K562 (cell line): Measurements from ENCODE around the gene PLAAT4. TPM values are rescaled to one million over a fixed set of nuclear protein-coding genes. Genes with fewer than 3 reads are reported as not detected.

Source experiments
- ATAC-seq: fragments of 200-7000 bp; cut with Tn5 transposase; 3 replicates; pipeline ENCODE4 v1.9.1; 2020; ENCODE audit warnings: moderate library complexity
- BruUV-seq: library from RNA; stranded (reverse); fragments of 400-500 nt; replicated peaks from 2 replicates; lab custom pipeline; 2021; lab: Mats Ljungman, UMichigan
- CTCF ChIA-PET: fragments of 300-600 bp; formaldehyde crosslinking; extraction: SDS; loops from one replicate; lab custom pipeline; 2021; ENCODE audit warnings: low intra/inter-chr PET ratio; lab: Yijun Ruan, JAX
- POLR2A ChIA-PET: fragments of 300-600, 350-650 bp; sonication (Branson Sonifier 250); formaldehyde crosslinking; extraction: SDS; loops from one replicate; lab custom pipeline; 2021; ENCODE audit warnings: antibody characterized with exemption, inconsistent platforms; lab: Yijun Ruan, JAX
- DNase-seq, 4 experiments: peaks; one replicate each; pipeline versions ENCODE4 v3.0.0 to v3.0.0-alpha.2; 2011 to 2018; ENCODE audit warnings: low spot score in 3 of 4, mixed read lengths in 3 of 4; ENCODE audit errors: extremely low read depth in 1 of 4
- FAIRE-seq: peaks from 2 replicates; lab custom pipeline; 2011; peaks lifted over from hg19 to GRCh38; lab: Jason Lieb, UNC
- H2AFZ ChIP-seq: 2 replicates; pipeline ENCODE4 v1.6.0; 2011; ENCODE audit warnings: low read depth, low read length, control low read depth, inconsistent platforms
- H3K27ac ChIP-seq: fragments of 200-600 bp; 3 replicates; pipeline ENCODE4 v1.8.0; 2011; ENCODE audit warnings: low read depth, mild to moderate bottlenecking, control low read depth, inconsistent platforms, low read length, moderate library complexity, mixed read lengths; ENCODE audit errors: extremely low read depth
- H3K27me3 ChIP-seq, 2 experiments: fragments of 300-600 bp in 1 of 2; 2 replicates in 1 of 2; 3 replicates in 1 of 2; pipeline versions ENCODE4 v1.6.0 to v1.8.0; 2011; ENCODE audit warnings: inconsistent platforms in 2 of 2, low read length in 2 of 2, mild to moderate bottlenecking in 1 of 2, mixed read lengths in 1 of 2, moderate library complexity in 1 of 2; ENCODE audit not compliant: control insufficient read depth in 2 of 2, insufficient read depth in 2 of 2
- H3K36me3 ChIP-seq: fragments of 300-600 bp; 3 replicates; pipeline ENCODE4 v1.8.0; 2011; ENCODE audit warnings: mild to moderate bottlenecking, low read length, inconsistent platforms; ENCODE audit not compliant: control insufficient read depth, insufficient read depth
- H3K4me1 ChIP-seq, 2 experiments: fragments of 200-600 bp in 1 of 2; replicated peaks in 1 of 2; 2 replicates in 1 of 2; 3 replicates in 1 of 2; pipeline versions ENCODE4 v1.5.1 to v1.8.0; 2011; ENCODE audit warnings: inconsistent platforms in 2 of 2, low read length in 2 of 2, mild to moderate bottlenecking in 1 of 2, mixed read lengths in 1 of 2, moderate library complexity in 1 of 2; ENCODE audit not compliant: control insufficient read depth in 2 of 2, insufficient read depth in 2 of 2
- H3K4me2 ChIP-seq: 2 replicates; pipeline ENCODE4 v1.6.1; 2011; ENCODE audit warnings: low read length, control low read depth, inconsistent platforms, mixed read lengths; ENCODE audit not compliant: insufficient read depth
- H3K4me3 ChIP-seq: fragments of 200-600 bp; sonication (generic), shearing (Covaris generic); 2 replicates; pipeline ENCODE4 v1.5.1; 2016; ENCODE audit warnings: control low read depth, inconsistent platforms
- H3K79me2 ChIP-seq: fragments of 200-600 bp; 3 replicates; pipeline ENCODE4 v1.8.0; 2011; ENCODE audit warnings: low read length, inconsistent platforms; ENCODE audit not compliant: control insufficient read depth, insufficient read depth
- H3K9ac ChIP-seq, 2 experiments: 2 replicates each; pipeline versions ENCODE4 v1.6.0 to v1.6.1; 2011; ENCODE audit warnings: low read depth in 2 of 2, low read length in 2 of 2, control low read depth in 1 of 2, inconsistent platforms in 1 of 2, mild to moderate bottlenecking in 1 of 2, mixed read lengths in 1 of 2; ENCODE audit not compliant: insufficient read depth in 1 of 2
- H3K9me1 ChIP-seq: one replicate; pipeline ENCODE4 v1.6.0; 2011; ENCODE audit warnings: inconsistent platforms, mild to moderate bottlenecking, low read length, moderate library complexity; ENCODE audit not compliant: control insufficient read depth, insufficient read depth
- H3K9me3 ChIP-seq: replicated peaks from 2 replicates; pipeline ENCODE4 v1.5.1; 2011; ENCODE audit warnings: low read depth, low read length, inconsistent platforms; ENCODE audit not compliant: control insufficient read depth, insufficient read depth
- H4K20me1 ChIP-seq: replicated peaks from 2 replicates; pipeline ENCODE4 v1.6.1; 2011; ENCODE audit warnings: low read length, inconsistent platforms, mixed read lengths; ENCODE audit not compliant: control insufficient read depth, insufficient read depth
- CBX3 ChIP-seq, 2 experiments: IDR thresholded peaks; 1 replicate in 1 of 2; 2 replicates in 1 of 2; pipeline ENCODE4 v1.6.1; 2012; ENCODE audit warnings: inconsistent platforms in 2 of 2, low read length in 2 of 2, borderline replicate concordance in 1 of 2, control low read depth in 1 of 2
- HDAC2 ChIP-seq: fragments of 450-650 bp; IDR thresholded peaks from 2 replicates; pipeline ENCODE4 v1.6.1; 2016; ENCODE audit warnings: mild to moderate bottlenecking
- HINFP ChIP-seq: fragments of 450-650 bp; conservative IDR thresholded peaks from 2 replicates; pipeline ENCODE4 v1.6.1; 2016; ENCODE audit warnings: missing genetic modification characterization, low read depth, mild to moderate bottlenecking, control low read depth, missing compliant biosample characterization
- ILK ChIP-seq: fragments of 450-650 bp; IDR thresholded peaks from 2 replicates; pipeline ENCODE4 v1.6.1; 2016; ENCODE audit warnings: missing genetic modification characterization, low read depth, mild to moderate bottlenecking, missing compliant biosample characterization, moderate library complexity, borderline replicate concordance
- PBX2 ChIP-seq, 2 experiments: IDR thresholded peaks in 1 of 2; conservative IDR thresholded peaks in 1 of 2; 2 replicates each; pipeline ENCODE4 v1.6.1; 2016; ENCODE audit warnings: low read depth in 2 of 2, mild to moderate bottlenecking in 1 of 2, missing compliant biosample characterization in 1 of 2, missing genetic modification characterization in 1 of 2, moderate library complexity in 1 of 2
- PRDM10 ChIP-seq: fragments of 450-650 bp; IDR thresholded peaks from 2 replicates; pipeline ENCODE4 v1.6.1; 2018; ENCODE audit not compliant: partially characterized antibody
- SAFB ChIP-seq: fragments of 200-400 bp; formaldehyde crosslinking; IDR thresholded peaks from 2 replicates; pipeline ENCODE4 v1.6.1; 2017; ENCODE audit warnings: low read depth, low read length, borderline replicate concordance
- U2AF1 ChIP-seq: fragments of 200-400 bp; formaldehyde crosslinking; optimal IDR thresholded peaks from 2 replicates; pipeline ENCODE3; 2017; ENCODE audit warnings: mild to moderate bottlenecking, low read depth, low read length, moderate library complexity
- ZNF699 ChIP-seq: fragments of 250-450 bp; sonication (Bioruptor Pico); IDR thresholded peaks from 2 replicates; pipeline ENCODE4 v1.8.0; 2021; ENCODE audit warnings: mild to moderate bottlenecking, moderate library complexity; ENCODE audit not compliant: insufficient replicate concordance
- WGBS: fragments of 100-300 bp; shearing (Covaris generic); methylation state at CpG from one replicate; pipeline ENCODE4 v1.1.6; 2016; ENCODE audit warnings: low coverage, mixed read lengths; ENCODE audit not compliant: insufficient coverage; ENCODE audit errors: missing lambda C conversion rate; 5-methylcytosine and 5-hydroxymethylcytosine counted together
- in situ Hi-C: fragments of 300-500 bp; cut with MboI; formaldehyde crosslinking; loops from 4 replicates; pipeline ENCODE4 v1.15.0; 2018; ENCODE audit warnings: inconsistent platforms, mixed read lengths
- intact Hi-C: fragments of 100-400 bp; cut with micrococcal nuclease; formaldehyde crosslinking; loops from 2 replicates; pipeline ENCODE4 v1.14.2; 2022
- polyA plus RNA-seq, 8 experiments: library from polyadenylated mRNA; depleted of rRNA in 4 of 8; stranded (reverse) in 5 of 8; unstranded in 3 of 8; fragments of >200 nt; fragmentation: Nextera tagmentation in 2 of 8; fragmentation: Illumina TruSeq in 1 of 8; extraction: Ambion mirVana in 2 of 8; extraction: Trizol in 1 of 8; gene quantifications; 2 replicates each; pipeline versions ENCODE4 v1.2.1 to v1.2.3, GENCODE V29; 2011 to 2014; ENCODE audit warnings: inconsistent platforms in 1 of 8, missing spikeins in 1 of 8
- total RNA-seq, 7 experiments: library from RNA; depleted of rRNA in 6 of 7; stranded (reverse); fragments of >200 nt in 6 of 7; fragmentation: Illumina TruSeq in 2 of 7; extraction: Trizol in 2 of 7; gene quantifications; 2 replicates each; pipeline versions ENCODE4 v1.2.1 to v1.2.3, GENCODE V29; 2011 to 2021; ENCODE audit warnings: low replicate concordance in 1 of 7

PLAAT4 gene
- total and polyA plus RNA-seq, 9 of the 15 experiments (the other 6 are each of a cell fraction or from before 2014, with no cell fraction given), result 0.54 to 3.0 (median 1.3) TPM; not detected in 1

- no TSS peak for BruUV-seq
- Histone ChIP-seq H3K79me2 (no peaks in the 10 kb centered on the region), H3K4me2 (peak overlapping the region; percentile 35; the same call in 1 of the 2 replicates), H3K9me3 (no peaks in the 10 kb centered on the region; the same call in 1 of the 2 replicates), H2AFZ (no peak overlapping the region), H3K27ac (peak overlapping the region; percentile 3; the same call in 1 of the 3 replicates), H3K9me1 (no peaks in the 10 kb centered on the region), H3K9ac (peak overlapping the region in 1 of 2 experiments; percentile 17; a peak in 1 of 4 replicates), H4K20me1 (no peaks in the 10 kb centered on the region), H3K27me3 (no peaks in the 10 kb centered on the region), H3K36me3 (no peaks in the 10 kb centered on the region), H3K4me1 (peaks cover 16 to 29% of the 10 kb centered on the region in 2 experiments), H3K4me3 (no peak overlapping the region)
- peak in 2 of 4 experiments; percentile 18 to 64 for DNase-seq
- intact Hi-C loops, result no loop called here
- CTCF ChIA-PET, result no interaction called here
- POLR2A ChIA-PET, result interaction anchor here (0.7 to 3.0 kb wide), 5 partner anchors 11 to 79 kb away, joined by 3 to 11 read pairs (median 5); partner anchors contain the start of gene PLAAT4
- FAIRE-seq, result peak; percentile 67
- 0% methylated on average over 1 of the region's 1 CpG for WGBS
- ATAC-seq, result peak; percentile 51
- in situ Hi-C loops, result no loop called here
- TF ChIP-seq ILK (tag), result no peak
- TF ChIP-seq ZNF699 (CRISPR knock-in tag), result no peak
- peak in 1 of 2 experiments; percentile 25; a peak in 1 of 3 replicates for TF ChIP-seq CBX3 (IDR thresholded peaks at IDR 0.05; ENCODE audit: borderline replicate concordance in 1 of 2, low read length in 2 of 2)
- no peak for TF ChIP-seq HINFP (tag)
- TF ChIP-seq U2AF1, result no peak
- no peak for TF ChIP-seq SAFB
- no peak for TF ChIP-seq PRDM10
- no peak for TF ChIP-seq PBX2 (CRISPR knock-in tag; IDR thresholded peaks at IDR 0.05; ENCODE audit: low read depth)
- TF ChIP-seq PBX2 (tag; conservative IDR thresholded peaks at IDR 0.05; ENCODE audit: low read depth), result no peak
- no peak for TF ChIP-seq HDAC2
These were observed 18.1 kb upstream of the PLAAT4 start for GRCh38 chr11:63518548-63518947.
